ENCODE data around the gene CDH13.

Gene CDH13

DNA sequence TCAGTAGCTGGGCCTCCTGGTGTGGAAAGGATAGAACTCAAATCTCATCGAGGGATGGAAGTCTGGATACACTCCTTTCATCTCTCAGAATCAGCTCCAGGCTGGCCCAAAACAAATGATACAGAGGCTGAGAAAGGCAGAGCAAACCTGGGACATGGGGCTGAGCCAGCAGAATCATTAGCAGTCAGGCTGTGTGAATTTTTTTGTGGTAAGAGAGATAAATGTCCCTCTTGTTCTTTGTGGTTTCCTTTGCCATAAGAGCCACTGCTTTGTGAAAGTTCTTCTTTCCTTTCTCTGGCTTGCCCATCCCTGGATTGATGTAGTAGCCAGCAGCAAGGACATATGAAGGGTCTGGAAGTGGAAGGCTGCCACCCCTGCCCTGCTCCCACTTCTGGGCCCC lies 146.2 kb downstream of the CDH13 start:
- no peaks in the 10 kb centered on the region for H3K4me1 ChIP-seq (ENCODE audit: insufficient read depth, low read length)
- no peaks in the 10 kb centered on the region for H3K27me3 ChIP-seq (ENCODE audit: control insufficient read depth in 1 of 2, insufficient read depth in 2 of 2, low read length in 2 of 2)
- H3K9ac ChIP-seq (ENCODE audit: low read length) = no peak overlapping the region
- no peaks in the 10 kb centered on the region for H3K36me3 ChIP-seq (ENCODE audit: insufficient read depth, low read length)
- no peak overlapping the region for H3K4me3 ChIP-seq (ENCODE audit: low read depth in 1 of 2, low read length in 2 of 2)
- H3K9me3 ChIP-seq (ENCODE audit: low read length) = no peaks in the 10 kb centered on the region
- no peak overlapping the region for H3K27ac ChIP-seq (ENCODE audit: low read depth, low read length)

DNA sequence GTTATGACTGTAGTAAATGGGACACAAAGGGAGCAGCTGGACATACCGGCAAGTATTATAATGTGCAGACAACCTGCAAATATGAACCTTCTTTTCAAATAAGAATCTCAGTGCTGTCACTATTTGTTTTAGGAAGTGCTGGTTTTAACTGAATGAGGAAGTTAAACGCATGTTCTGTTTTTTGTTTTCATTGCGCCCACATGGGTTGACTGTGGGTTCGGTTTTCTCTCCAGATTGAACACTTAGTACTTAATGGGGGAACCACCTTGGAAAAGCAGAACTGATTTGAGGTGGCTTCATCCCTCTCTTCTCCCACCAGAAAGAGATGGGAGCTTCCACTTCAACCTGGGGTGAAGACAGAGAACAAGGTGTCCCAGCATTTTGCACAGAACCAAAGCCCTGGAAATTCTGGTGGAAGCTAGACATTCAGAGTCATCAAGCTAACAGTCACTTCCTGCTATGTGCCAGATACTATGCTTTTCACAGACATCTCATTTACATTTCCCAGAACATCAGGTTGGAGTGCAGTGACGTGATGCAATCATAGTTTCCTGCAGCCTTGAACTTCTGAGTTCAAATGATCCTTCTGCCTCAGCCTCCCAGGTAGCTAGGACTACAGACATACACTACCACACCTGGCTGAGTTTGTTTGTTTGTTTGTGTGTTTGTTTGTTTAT lies 149.8 kb downstream of the CDH13 start:
- no peaks in the 10 kb centered on the region for H3K36me3 ChIP-seq (ENCODE audit: insufficient read depth, low read length)
- no peak overlapping the region for H3K4me3 ChIP-seq (ENCODE audit: low read depth in 1 of 2, low read length in 2 of 2)
- H3K27ac ChIP-seq (ENCODE audit: low read depth, low read length) = no peak overlapping the region
- peaks cover 2% of the 10 kb centered on the region for H3K4me1 ChIP-seq (ENCODE audit: insufficient read depth, low read length)
- H3K9me3 ChIP-seq (ENCODE audit: low read length) = no peaks in the 10 kb centered on the region
- H3K27me3 ChIP-seq (ENCODE audit: control insufficient read depth in 1 of 2, insufficient read depth in 2 of 2, low read length in 2 of 2) = no peaks in the 10 kb centered on the region
- H3K9ac ChIP-seq (ENCODE audit: low read length) = no peak overlapping the region

- Histone ChIP-seq H3K9me3 (ENCODE audit: low read length) (no peaks in the 10 kb centered on the region), H3K4me1 (ENCODE audit: insufficient read depth, low read length) (peaks cover 20% of the 10 kb centered on the region), H3K36me3 (ENCODE audit: insufficient read depth, low read length) (no peaks in the 10 kb centered on the region), H3K9ac (ENCODE audit: low read length) (no peak overlapping the region), H3K4me3 (ENCODE audit: low read depth in 1 of 2, low read length in 2 of 2) (no peak overlapping the region), H3K27me3 (ENCODE audit: control insufficient read depth in 1 of 2, insufficient read depth in 2 of 2, low read length in 2 of 2) (no peaks in the 10 kb centered on the region), H3K27ac (ENCODE audit: low read depth, low read length) (no peak overlapping the region)
Measured at GRCh38 chr16:82782715-82783251, 156.0 kb downstream of the CDH13 start.

- no peak overlapping the region for H3K4me3 ChIP-seq (ENCODE audit: low read depth in 1 of 2, low read length in 2 of 2)
- H3K27ac ChIP-seq (ENCODE audit: low read depth, low read length) = no peak overlapping the region
- H3K36me3 ChIP-seq (ENCODE audit: insufficient read depth, low read length) = no peaks in the 10 kb centered on the region
- H3K27me3 ChIP-seq (ENCODE audit: control insufficient read depth in 1 of 2, insufficient read depth in 2 of 2, low read length in 2 of 2) = no peaks in the 10 kb centered on the region
- no peak overlapping the region for H3K9ac ChIP-seq (ENCODE audit: low read length)
- H3K9me3 ChIP-seq (ENCODE audit: low read length) = no peaks in the 10 kb centered on the region
- peaks cover 20% of the 10 kb centered on the region for H3K4me1 ChIP-seq (ENCODE audit: insufficient read depth, low read length)
Measured at GRCh38 chr16:82783933-82784572, 157.3 kb downstream of the CDH13 start.

DNA sequence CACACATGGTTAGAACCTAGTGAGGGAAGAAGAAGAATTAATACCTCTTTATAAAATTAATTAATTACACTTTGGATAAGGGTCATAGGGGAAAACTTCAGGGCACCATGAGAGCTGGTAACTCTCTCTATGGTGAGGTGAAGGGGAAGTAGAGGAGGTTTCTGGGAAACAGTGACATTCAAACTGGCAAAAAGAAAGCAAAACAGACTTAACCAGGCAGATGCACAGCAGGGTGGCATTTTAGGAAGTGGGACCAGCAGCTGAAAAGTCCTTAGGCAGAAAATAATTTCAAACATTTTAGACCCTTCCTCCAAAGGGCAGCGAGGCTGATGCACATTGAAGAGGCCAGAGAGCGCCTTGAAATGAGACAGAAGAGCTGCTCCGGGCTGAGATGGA lies 157.8 kb downstream of the CDH13 start:
- Histone ChIP-seq H3K36me3 (ENCODE audit: insufficient read depth, low read length) (no peaks in the 10 kb centered on the region), H3K9me3 (ENCODE audit: low read length) (no peaks in the 10 kb centered on the region), H3K4me3 (ENCODE audit: low read depth in 1 of 2, low read length in 2 of 2) (no peak overlapping the region), H3K27me3 (ENCODE audit: control insufficient read depth in 1 of 2, insufficient read depth in 2 of 2, low read length in 2 of 2) (no peaks in the 10 kb centered on the region), H3K27ac (ENCODE audit: low read depth, low read length) (no peak overlapping the region), H3K9ac (ENCODE audit: low read length) (no peak overlapping the region), H3K4me1 (ENCODE audit: insufficient read depth, low read length) (peaks cover 20% of the 10 kb centered on the region)

DNA sequence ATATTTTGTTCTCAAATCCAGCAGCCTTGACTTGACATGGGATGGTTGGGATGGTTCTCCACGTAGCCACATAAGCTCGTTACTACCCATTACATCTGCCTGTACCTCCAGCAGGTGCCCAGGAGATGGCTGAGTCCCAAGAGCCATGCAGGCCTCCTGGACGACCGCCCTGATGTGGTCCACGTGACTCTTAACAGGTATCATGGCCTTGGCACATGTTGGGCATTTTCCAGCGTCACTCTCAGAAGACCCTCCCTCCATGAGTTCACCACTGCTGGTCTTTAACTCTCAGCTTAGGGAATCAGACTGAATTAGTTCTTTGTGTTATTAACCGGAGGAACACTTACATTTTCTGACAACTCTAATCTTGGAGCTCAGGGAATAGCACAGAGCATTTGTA lies 161.5 kb downstream of the CDH13 start:
- H3K4me3 ChIP-seq (ENCODE audit: low read depth in 1 of 2, low read length in 2 of 2) = no peak overlapping the region
- no peaks in the 10 kb centered on the region for H3K9me3 ChIP-seq (ENCODE audit: low read length)
- no peak overlapping the region for H3K27ac ChIP-seq (ENCODE audit: low read depth, low read length)
- H3K27me3 ChIP-seq (ENCODE audit: control insufficient read depth in 1 of 2, insufficient read depth in 2 of 2, low read length in 2 of 2) = no peaks in the 10 kb centered on the region
- no peaks in the 10 kb centered on the region for H3K36me3 ChIP-seq (ENCODE audit: insufficient read depth, low read length)
- H3K4me1 ChIP-seq (ENCODE audit: insufficient read depth, low read length) = peaks cover 3% of the 10 kb centered on the region
- H3K9ac ChIP-seq (ENCODE audit: low read length) = no peak overlapping the region

- Histone ChIP-seq H3K4me1 (ENCODE audit: insufficient read depth, low read length) (no peaks in the 10 kb centered on the region), H3K27me3 (ENCODE audit: control insufficient read depth in 1 of 2, insufficient read depth in 2 of 2, low read length in 2 of 2) (no peaks in the 10 kb centered on the region), H3K27ac (ENCODE audit: low read depth, low read length) (no peak overlapping the region), H3K9ac (ENCODE audit: low read length) (no peak overlapping the region), H3K9me3 (ENCODE audit: low read length) (no peaks in the 10 kb centered on the region), H3K4me3 (ENCODE audit: low read depth in 1 of 2, low read length in 2 of 2) (no peak overlapping the region), H3K36me3 (ENCODE audit: insufficient read depth, low read length) (no peaks in the 10 kb centered on the region)
Measured at GRCh38 chr16:82788919-82789318, 162.2 kb downstream of the CDH13 start.

DNA sequence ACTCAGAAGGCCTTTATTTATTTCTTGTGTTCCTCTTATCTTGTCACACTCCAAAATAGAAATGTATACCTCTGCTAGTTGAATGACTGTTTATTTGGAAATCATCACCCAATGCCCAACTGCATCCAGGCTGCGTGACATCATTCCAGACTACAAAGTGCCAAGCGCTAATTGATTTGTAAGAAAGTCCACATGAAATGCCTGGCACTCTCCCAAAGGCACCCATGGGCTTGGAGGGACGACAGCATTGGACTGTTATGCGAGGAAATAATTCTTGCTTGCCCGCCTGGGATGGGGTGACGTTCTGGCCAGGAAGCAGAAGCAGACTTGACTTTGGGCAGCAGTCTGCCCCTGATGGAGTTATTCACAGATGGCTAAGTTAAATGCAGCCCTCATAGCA lies 165.9 kb downstream of the CDH13 start:
- Histone ChIP-seq H3K27ac (ENCODE audit: low read depth, low read length) (no peak overlapping the region), H3K27me3 (ENCODE audit: control insufficient read depth in 1 of 2, insufficient read depth in 2 of 2, low read length in 2 of 2) (no peaks in the 10 kb centered on the region), H3K9me3 (ENCODE audit: low read length) (no peaks in the 10 kb centered on the region), H3K9ac (ENCODE audit: low read length) (no peak overlapping the region), H3K4me1 (ENCODE audit: insufficient read depth, low read length) (no peaks in the 10 kb centered on the region), H3K36me3 (ENCODE audit: insufficient read depth, low read length) (no peaks in the 10 kb centered on the region), H3K4me3 (ENCODE audit: low read depth in 1 of 2, low read length in 2 of 2) (no peak overlapping the region)

GRCh38 chr16:82793528-82794245 lies 166.9 kb downstream of the CDH13 start:
- Histone ChIP-seq H3K36me3 (ENCODE audit: insufficient read depth, low read length) (no peaks in the 10 kb centered on the region), H3K4me3 (ENCODE audit: low read depth in 1 of 2, low read length in 2 of 2) (no peak overlapping the region), H3K9me3 (ENCODE audit: low read length) (no peaks in the 10 kb centered on the region), H3K27me3 (ENCODE audit: control insufficient read depth in 1 of 2, insufficient read depth in 2 of 2, low read length in 2 of 2) (no peaks in the 10 kb centered on the region), H3K27ac (ENCODE audit: low read depth, low read length) (no peak overlapping the region), H3K4me1 (ENCODE audit: insufficient read depth, low read length) (no peaks in the 10 kb centered on the region), H3K9ac (ENCODE audit: low read length) (no peak overlapping the region)

GRCh38 chr16:82796047-82796446 lies 169.3 kb downstream of the CDH13 start:
- H3K27me3 ChIP-seq (ENCODE audit: control insufficient read depth in 1 of 2, insufficient read depth in 2 of 2, low read length in 2 of 2) = no peaks in the 10 kb centered on the region
- no peak overlapping the region for H3K27ac ChIP-seq (ENCODE audit: low read depth, low read length)
- H3K9ac ChIP-seq (ENCODE audit: low read length) = no peak overlapping the region
- H3K4me1 ChIP-seq (ENCODE audit: insufficient read depth, low read length) = no peaks in the 10 kb centered on the region
- no peaks in the 10 kb centered on the region for H3K9me3 ChIP-seq (ENCODE audit: low read length)
- no peaks in the 10 kb centered on the region for H3K36me3 ChIP-seq (ENCODE audit: insufficient read depth, low read length)
- H3K4me3 ChIP-seq (ENCODE audit: low read depth in 1 of 2, low read length in 2 of 2) = no peak overlapping the region

DNA sequence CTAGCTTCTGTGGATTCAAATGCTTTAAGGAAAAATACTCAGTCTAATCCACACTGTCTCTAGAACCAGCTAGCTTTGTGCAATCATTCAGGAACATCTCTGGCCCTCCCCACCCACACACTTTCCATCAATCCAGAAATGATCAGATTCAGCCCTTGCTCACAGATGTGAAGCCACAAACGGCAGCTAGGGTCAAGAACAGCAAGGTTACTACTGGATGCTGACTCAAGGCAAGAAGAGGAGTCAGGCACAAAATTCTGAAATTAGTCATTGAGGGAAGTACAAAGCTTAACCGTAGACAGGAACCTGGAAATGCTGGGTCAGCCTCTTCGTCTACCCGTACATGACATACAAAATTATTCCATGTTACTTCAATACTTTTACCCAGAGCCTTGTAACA lies 174.6 kb downstream of the CDH13 start:
- Histone ChIP-seq H3K27me3 (ENCODE audit: control insufficient read depth in 1 of 2, insufficient read depth in 2 of 2, low read length in 2 of 2) (no peaks in the 10 kb centered on the region), H3K36me3 (ENCODE audit: insufficient read depth, low read length) (no peaks in the 10 kb centered on the region), H3K27ac (ENCODE audit: low read depth, low read length) (no peak overlapping the region), H3K4me1 (ENCODE audit: insufficient read depth, low read length) (no peaks in the 10 kb centered on the region), H3K9ac (ENCODE audit: low read length) (no peak overlapping the region), H3K9me3 (ENCODE audit: low read length) (no peaks in the 10 kb centered on the region), H3K4me3 (ENCODE audit: low read depth in 1 of 2, low read length in 2 of 2) (no peak overlapping the region)

Data from muscle layer of colon (tissue), 2 donors.